AG09309 (cell line): Measurements from ENCODE around the gene RASGRP4.

ENCODE experiments used
- DNase-seq: peaks from one replicate; pipeline ENCODE4 v3.0.0-alpha.2; 2010; ENCODE audit warnings: low read depth
- H3K4me3 ChIP-seq: 2 replicates; pipeline ENCODE4 v1.5.1; 2011; ENCODE audit warnings: mild to moderate bottlenecking, low read depth, low read length, moderate library complexity; ENCODE audit not compliant: control insufficient read depth
- TF ChIP-seq, protein P1 (sequence below): IDR thresholded peaks from 2 replicates; pipeline ENCODE4 v1.5.1; 2011; ENCODE audit warnings: mild to moderate bottlenecking, low read depth, low read length, inconsistent platforms; ENCODE audit not compliant: insufficient read depth, control insufficient read depth; ENCODE audit errors: missing control alignments

Gene RASGRP4

GRCh38 chr19:38421856-38422255 lies 4.2 kb downstream of the RASGRP4 start:
- no peak for DNase-seq
- TF ChIP-seq, protein P1, sequence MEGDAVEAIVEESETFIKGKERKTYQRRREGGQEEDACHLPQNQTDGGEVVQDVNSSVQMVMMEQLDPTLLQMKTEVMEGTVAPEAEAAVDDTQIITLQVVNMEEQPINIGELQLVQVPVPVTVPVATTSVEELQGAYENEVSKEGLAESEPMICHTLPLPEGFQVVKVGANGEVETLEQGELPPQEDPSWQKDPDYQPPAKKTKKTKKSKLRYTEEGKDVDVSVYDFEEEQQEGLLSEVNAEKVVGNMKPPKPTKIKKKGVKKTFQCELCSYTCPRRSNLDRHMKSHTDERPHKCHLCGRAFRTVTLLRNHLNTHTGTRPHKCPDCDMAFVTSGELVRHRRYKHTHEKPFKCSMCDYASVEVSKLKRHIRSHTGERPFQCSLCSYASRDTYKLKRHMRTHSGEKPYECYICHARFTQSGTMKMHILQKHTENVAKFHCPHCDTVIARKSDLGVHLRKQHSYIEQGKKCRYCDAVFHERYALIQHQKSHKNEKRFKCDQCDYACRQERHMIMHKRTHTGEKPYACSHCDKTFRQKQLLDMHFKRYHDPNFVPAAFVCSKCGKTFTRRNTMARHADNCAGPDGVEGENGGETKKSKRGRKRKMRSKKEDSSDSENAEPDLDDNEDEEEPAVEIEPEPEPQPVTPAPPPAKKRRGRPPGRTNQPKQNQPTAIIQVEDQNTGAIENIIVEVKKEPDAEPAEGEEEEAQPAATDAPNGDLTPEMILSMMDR: no peak

GRCh38 chr19:38420935-38421334 lies 5.1 kb downstream of the RASGRP4 start:
- DNase-seq: no peak
- no peak overlapping the region for H3K4me3 ChIP-seq
- TF ChIP-seq, protein P1: no peak

More at GRCh38 chr19:38421856-38422255, 4.2 kb downstream of the RASGRP4 start:
- H3K4me3 ChIP-seq: no peak overlapping the region

- TF ChIP-seq, protein P1: no peak
- no peak overlapping the region; the same call in 1 of the 2 replicates for H3K4me3 ChIP-seq
- no peak for DNase-seq
Measured at GRCh38 chr19:38417544-38418506, 8.2 kb downstream of the RASGRP4 start.

GRCh38 chr19:38417146-38417543 lies 8.9 kb downstream of the RASGRP4 start:
- no peak for DNase-seq
- TF ChIP-seq, protein P1: no peak
- H3K4me3 ChIP-seq: no peak overlapping the region

DNA sequence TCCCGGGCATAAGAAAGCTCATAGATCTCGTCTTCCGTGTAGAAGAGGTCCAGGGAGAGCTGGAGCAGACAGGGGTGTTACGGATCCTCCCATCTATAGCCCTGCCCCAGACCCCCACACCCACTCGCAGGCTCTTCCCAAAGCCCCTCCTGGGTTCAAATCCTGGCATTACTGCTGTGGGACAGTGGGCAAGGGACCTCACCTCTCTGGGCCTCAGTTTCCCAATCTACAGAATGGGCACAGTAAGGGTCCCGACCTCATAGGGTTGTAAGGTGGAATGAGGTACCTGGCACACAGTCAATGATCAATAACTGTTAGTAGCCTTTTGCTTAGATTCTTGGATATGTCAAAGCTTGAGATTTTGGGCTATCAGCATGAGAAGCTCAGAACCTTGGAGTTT lies 12.6 kb downstream of the RASGRP4 start:
- TF ChIP-seq, protein P1: no peak
- DNase-seq: no peak
- no peak overlapping the region for H3K4me3 ChIP-seq

- DNase-seq: no peak
- no peak overlapping the region for H3K4me3 ChIP-seq
- TF ChIP-seq, protein P1: no peak
Measured at GRCh38 chr19:38412961-38413360, 13.1 kb downstream of the RASGRP4 start.
